ENCODE measurements around the gene SLC35G6. TPM values are rescaled to one million over a fixed set of nuclear protein-coding genes. Genes with fewer than 3 reads are reported as not detected.

Gene SLC35G6
- total RNA-seq, 4 donors from 2014 or later, result not detected

DNA sequence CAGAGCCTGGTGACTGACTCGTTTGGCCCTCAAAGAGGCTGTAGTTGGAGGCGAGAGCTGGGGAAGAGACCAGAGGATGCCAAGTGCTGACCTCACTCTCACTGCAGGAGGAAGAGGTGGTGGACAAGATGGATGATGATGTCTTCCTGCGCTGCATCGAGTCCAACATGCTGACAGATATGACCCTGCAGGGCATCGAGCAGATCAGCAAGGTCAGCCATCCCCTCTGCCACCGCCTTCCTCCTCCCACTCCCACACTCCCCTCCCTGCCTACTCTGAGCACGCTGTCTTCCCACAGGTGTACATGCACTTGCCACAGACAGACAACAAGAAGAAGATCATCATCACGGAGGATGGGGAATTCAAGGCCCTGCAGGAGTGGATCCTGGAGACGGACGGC lies 29.9 kb downstream of the SLC35G6 start:
- H3K4me1 ChIP-seq, result no peaks in the 10 kb centered on the region
- no peaks in the 10 kb centered on the region for H3K27me3 ChIP-seq
- WGBS, 2 donors, result 82 to 86% methylated on average over 10 of the region's 10 CpGs
- TF ChIP-seq, protein P1, sequence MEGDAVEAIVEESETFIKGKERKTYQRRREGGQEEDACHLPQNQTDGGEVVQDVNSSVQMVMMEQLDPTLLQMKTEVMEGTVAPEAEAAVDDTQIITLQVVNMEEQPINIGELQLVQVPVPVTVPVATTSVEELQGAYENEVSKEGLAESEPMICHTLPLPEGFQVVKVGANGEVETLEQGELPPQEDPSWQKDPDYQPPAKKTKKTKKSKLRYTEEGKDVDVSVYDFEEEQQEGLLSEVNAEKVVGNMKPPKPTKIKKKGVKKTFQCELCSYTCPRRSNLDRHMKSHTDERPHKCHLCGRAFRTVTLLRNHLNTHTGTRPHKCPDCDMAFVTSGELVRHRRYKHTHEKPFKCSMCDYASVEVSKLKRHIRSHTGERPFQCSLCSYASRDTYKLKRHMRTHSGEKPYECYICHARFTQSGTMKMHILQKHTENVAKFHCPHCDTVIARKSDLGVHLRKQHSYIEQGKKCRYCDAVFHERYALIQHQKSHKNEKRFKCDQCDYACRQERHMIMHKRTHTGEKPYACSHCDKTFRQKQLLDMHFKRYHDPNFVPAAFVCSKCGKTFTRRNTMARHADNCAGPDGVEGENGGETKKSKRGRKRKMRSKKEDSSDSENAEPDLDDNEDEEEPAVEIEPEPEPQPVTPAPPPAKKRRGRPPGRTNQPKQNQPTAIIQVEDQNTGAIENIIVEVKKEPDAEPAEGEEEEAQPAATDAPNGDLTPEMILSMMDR (IDR thresholded peaks at IDR 0.05), result no peak
- no peak for TF ChIP-seq POLR2A (IDR thresholded peaks at IDR 0.05)
- no peak for DNase-seq
- no peak overlapping the region for H3K27ac ChIP-seq
- H3K36me3 ChIP-seq, result peaks cover 71 to 79% of the 10 kb centered on the region in 2 donors
- no peaks in the 10 kb centered on the region for H3K9me3 ChIP-seq
- intact Hi-C loops (cut with DNase I), result no loop called here
- H3K4me3 ChIP-seq (replicated peaks in 1 of 3), result no peak overlapping the region

DNA sequence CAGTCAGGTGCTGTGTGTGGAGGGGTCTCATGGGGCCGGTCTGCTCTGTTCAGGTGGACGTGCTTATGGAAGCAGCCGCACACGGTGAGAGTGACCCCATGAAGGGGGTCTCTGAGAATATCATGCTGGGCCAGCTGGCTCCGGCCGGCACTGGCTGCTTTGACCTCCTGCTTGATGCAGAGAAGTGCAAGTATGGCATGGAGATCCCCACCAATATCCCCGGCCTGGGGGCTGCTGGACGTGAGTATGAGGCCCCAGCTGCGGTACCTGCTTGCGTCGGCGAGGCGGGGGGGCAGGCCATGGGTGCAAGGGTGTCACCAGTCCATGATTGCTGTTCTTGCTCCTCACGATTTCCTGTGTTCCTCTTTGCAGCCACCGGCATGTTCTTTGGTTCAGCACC lies 30.9 kb downstream of the SLC35G6 start:
- Histone ChIP-seq H3K9me3 (no peaks in the 10 kb centered on the region), H3K36me3 (peaks cover 67 to 69% of the 10 kb centered on the region in 2 donors), H3K27me3 (no peaks in the 10 kb centered on the region), H3K27ac (no peak overlapping the region), H3K4me3 (replicated peaks in 1 of 3) (no peak overlapping the region), H3K4me1 (no peaks in the 10 kb centered on the region)
- no peak for TF ChIP-seq POLR2A (IDR thresholded peaks at IDR 0.05)
- TF ChIP-seq, protein P1 (IDR thresholded peaks at IDR 0.05), result no peak
- intact Hi-C loops (cut with DNase I), result no loop called here
- DNase-seq, result no peak
- WGBS, 2 donors, result 89 to 91% methylated on average over 6 to 9 of the region's 15 CpGs

DNA sequence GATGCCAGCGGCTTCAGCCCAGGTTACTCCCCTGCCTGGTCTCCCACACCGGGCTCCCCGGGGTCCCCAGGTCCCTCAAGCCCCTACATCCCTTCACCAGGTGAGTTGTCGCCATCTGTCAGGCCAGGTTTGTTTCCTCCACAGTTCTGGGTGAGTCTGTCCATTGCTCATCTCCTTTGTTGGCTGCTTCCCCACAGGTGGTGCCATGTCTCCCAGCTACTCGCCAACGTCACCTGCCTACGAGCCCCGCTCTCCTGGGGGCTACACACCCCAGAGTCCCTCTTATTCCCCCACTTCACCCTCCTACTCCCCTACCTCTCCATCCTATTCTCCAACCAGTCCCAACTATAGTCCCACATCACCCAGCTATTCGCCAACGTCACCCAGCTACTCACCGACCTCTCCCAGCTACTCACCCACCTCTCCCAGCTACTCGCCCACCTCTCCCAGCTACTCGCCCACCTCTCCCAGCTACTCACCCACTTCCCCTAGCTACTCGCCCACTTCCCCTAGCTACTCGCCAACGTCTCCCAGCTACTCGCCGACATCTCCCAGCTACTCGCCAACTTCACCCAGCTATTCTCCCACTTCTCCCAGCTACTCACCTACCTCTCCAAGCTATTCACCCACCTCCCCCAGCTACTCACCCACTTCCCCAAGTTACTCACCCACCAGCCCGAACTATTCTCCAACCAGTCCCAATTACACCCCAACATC lies 31.7 kb downstream of the SLC35G6 start:
- H3K27ac ChIP-seq, result no peak overlapping the region
- H3K4me1 ChIP-seq, result no peaks in the 10 kb centered on the region
- H3K9me3 ChIP-seq, result no peaks in the 10 kb centered on the region
- WGBS, 2 donors, result 91 to 94% methylated on average over 20 of the region's 20 CpGs
- peaks cover 63% of the 10 kb centered on the region in 2 donors for H3K36me3 ChIP-seq
- TF ChIP-seq, protein P1 (IDR thresholded peaks at IDR 0.05), result no peak
- no peak for TF ChIP-seq POLR2A (IDR thresholded peaks at IDR 0.05)
- no peak overlapping the region for H3K4me3 ChIP-seq (replicated peaks in 1 of 3)
- H3K27me3 ChIP-seq, result no peaks in the 10 kb centered on the region
- no peak for DNase-seq
- intact Hi-C loops (cut with DNase I), result no loop called here

DNA sequence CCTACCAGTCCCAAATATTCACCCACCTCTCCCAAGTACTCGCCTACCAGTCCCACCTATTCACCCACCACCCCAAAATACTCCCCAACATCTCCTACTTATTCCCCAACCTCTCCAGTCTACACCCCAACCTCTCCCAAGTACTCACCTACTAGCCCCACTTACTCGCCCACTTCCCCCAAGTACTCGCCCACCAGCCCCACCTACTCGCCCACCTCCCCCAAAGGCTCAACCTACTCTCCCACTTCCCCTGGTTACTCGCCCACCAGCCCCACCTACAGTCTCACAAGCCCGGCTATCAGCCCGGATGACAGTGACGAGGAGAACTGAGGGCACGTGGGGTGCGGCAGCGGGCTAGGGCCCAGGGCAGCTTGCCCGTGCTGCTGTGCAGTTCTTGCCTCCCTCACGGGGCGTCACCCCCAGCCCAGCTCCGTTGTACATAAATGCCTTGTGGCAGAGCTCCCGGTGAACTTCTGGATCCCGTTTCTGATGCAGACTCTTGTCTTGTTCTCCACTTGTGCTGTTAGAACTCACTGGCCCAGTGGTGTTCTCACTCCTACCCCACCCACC lies 32.7 kb downstream of the SLC35G6 start:
- Histone ChIP-seq H3K27ac (no peak overlapping the region), H3K36me3 (peaks cover 53 to 54% of the 10 kb centered on the region in 2 donors), H3K4me1 (no peaks in the 10 kb centered on the region), H3K9me3 (no peaks in the 10 kb centered on the region), H3K4me3 (replicated peaks in 1 of 3) (no peak overlapping the region), H3K27me3 (no peaks in the 10 kb centered on the region)
- DNase-seq, result no peak
- 84 to 89% methylated on average over 17 of the region's 17 CpGs for WGBS, 2 donors
- intact Hi-C loops (cut with DNase I), result loop anchor here (2.0 kb wide), 1 partner anchor 47 kb away; the partner anchor contains the start of gene SENP3
- TF ChIP-seq, protein P1 (IDR thresholded peaks at IDR 0.05), result no peak
- no peak for TF ChIP-seq POLR2A (IDR thresholded peaks at IDR 0.05)

Data from thyroid gland (tissue), 4 donors.